ENCODE measurements around the gene PNRC2. TPM values are rescaled to one million over a fixed set of nuclear protein-coding genes. Genes with fewer than 3 reads are reported as not detected.

The PNRC2 gene, protein sequence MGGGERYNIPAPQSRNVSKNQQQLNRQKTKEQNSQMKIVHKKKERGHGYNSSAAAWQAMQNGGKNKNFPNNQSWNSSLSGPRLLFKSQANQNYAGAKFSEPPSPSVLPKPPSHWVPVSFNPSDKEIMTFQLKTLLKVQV
- total RNA-seq, result 100 to 1,000 TPM; 116 to 137 (median 121) TPM
- long read RNA-seq, donor 1, transcript PNRC2-202 (3 exons, 814 nt), result minor isoform, 5 of 138 reads
- long read RNA-seq, donor 1, transcript PNRC2-201 (3 exons, 2,416 nt), result major isoform, 120 of 138 reads
- long read RNA-seq, donor 1, partial matches to known transcripts, result 1 of 138 reads
- long read RNA-seq, donor 1, other reads (novel, unspliced or antisense), result 8 of 138 reads
- long read RNA-seq, donor 2, transcript PNRC2-201 (3 exons, 2,416 nt), result major isoform, 104 of 118 reads
- long read RNA-seq, donor 2, partial matches to known transcripts, result 0 of 118 reads
- long read RNA-seq, donor 2, other reads (novel, unspliced or antisense), result 8 of 118 reads

DNA sequence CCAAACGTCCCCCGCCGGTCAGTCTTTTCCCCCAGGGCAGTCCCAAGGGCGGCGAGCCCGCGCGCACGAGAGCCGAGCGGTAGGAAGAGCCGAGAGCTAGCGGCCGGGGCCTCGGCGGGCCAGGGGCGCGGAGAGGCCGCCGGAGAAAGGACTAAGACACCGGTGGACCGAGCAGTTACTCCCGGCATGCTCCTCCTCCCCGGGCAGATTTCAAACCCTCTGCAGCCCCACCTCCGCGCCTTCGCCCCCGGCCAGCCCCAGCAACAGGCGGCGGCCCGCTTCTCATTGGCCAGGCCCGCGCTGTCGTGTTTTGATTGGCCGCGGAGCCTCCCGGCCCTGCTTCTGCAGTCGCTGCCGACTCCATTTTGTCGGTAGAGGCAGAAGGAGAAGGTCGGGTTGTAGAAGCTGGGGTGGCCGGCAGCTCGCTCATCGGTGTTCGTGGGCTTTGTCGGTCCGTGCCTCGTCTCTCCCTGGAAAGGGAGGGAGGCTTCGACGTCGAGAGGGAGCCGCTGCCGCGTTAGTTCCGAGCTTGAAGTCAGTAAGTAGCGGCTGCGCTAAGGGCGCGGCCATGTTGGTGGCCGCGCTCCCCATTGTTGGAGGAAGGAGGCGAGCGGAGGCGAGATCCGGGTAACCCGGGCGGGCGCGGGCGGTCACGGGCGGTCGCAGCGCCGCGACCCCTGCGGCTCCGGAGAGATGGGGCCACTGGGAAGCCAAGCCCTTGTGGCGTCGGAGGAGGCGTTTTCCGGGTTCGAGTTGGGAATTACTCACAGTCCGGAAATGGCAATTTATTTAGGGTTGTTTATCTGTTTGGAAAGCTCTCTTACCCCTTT, at the start of gene PNRC2:
PNRC2 (plus strand) TSS at position 368 of the 830 bp plus-strand sequence. CDS start 1,630 bp downstream, outside the sequence.
- H3K36me3 ChIP-seq (ENCODE audit: low read depth), result no peaks in the 10 kb centered on the region

DNA sequence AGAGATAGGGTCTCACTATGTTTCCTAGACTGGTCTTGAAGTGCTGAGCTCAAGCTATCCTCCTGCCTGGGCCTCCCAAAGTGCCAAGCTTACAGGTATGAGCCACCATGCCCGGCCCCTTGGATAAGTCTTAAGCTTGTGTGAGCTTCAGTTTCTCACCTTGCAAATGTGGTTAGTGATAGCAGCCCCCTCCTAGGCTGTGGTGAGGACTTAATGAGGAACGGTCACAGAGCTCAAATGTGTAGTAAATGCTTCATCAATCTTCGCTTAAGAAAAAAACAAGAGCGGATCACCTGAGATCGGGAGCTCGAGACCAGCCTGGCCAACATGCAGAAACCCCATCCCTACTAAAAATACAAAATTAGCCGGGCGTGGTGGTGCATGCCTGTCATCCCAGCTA, 49.5 kb upstream of the PNRC2 start:
- Histone ChIP-seq H3K36me3 (ENCODE audit: low read depth) (no peaks in the 10 kb centered on the region), H3K4me1 (ENCODE audit: low read depth) (peaks cover 4% of the 10 kb centered on the region), H3K9me3 (no peaks in the 10 kb centered on the region), H3K4me3 (no peak overlapping the region)
- ATAC-seq, result no peak
- TF ChIP-seq, protein P1, sequence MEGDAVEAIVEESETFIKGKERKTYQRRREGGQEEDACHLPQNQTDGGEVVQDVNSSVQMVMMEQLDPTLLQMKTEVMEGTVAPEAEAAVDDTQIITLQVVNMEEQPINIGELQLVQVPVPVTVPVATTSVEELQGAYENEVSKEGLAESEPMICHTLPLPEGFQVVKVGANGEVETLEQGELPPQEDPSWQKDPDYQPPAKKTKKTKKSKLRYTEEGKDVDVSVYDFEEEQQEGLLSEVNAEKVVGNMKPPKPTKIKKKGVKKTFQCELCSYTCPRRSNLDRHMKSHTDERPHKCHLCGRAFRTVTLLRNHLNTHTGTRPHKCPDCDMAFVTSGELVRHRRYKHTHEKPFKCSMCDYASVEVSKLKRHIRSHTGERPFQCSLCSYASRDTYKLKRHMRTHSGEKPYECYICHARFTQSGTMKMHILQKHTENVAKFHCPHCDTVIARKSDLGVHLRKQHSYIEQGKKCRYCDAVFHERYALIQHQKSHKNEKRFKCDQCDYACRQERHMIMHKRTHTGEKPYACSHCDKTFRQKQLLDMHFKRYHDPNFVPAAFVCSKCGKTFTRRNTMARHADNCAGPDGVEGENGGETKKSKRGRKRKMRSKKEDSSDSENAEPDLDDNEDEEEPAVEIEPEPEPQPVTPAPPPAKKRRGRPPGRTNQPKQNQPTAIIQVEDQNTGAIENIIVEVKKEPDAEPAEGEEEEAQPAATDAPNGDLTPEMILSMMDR (IDR thresholded peaks at IDR 0.05), result no peak
- DNase-seq, result no peak
- intact Hi-C loops (cut with DNase I, micrococcal nuclease), result loop anchor here in 1 of 2 donors (10.0 kb wide), 1 partner anchor 135 kb away; the partner anchor contains the start of gene PITHD1

More for the DNA sequence above, at the start of gene PNRC2:
- H3K9me3 ChIP-seq, result no peaks in the 10 kb centered on the region
- TF ChIP-seq, protein P1 (IDR thresholded peaks at IDR 0.05), result no peak
- intact Hi-C loops (cut with DNase I, micrococcal nuclease), result loop anchor here in 1 of 2 donors (5.0 kb wide), 1 partner anchor 63 kb away; no protein-coding TSS in a partner anchor
- peak; percentile 94 for ATAC-seq
- H3K4me1 ChIP-seq (ENCODE audit: low read depth), result peaks cover 21% of the 10 kb centered on the region
- peak within 1 kb of the TSS; percentile 83 for H3K4me3 ChIP-seq
- DNase-seq, result peak; percentile 96 to 98 (median 97)

DNA sequence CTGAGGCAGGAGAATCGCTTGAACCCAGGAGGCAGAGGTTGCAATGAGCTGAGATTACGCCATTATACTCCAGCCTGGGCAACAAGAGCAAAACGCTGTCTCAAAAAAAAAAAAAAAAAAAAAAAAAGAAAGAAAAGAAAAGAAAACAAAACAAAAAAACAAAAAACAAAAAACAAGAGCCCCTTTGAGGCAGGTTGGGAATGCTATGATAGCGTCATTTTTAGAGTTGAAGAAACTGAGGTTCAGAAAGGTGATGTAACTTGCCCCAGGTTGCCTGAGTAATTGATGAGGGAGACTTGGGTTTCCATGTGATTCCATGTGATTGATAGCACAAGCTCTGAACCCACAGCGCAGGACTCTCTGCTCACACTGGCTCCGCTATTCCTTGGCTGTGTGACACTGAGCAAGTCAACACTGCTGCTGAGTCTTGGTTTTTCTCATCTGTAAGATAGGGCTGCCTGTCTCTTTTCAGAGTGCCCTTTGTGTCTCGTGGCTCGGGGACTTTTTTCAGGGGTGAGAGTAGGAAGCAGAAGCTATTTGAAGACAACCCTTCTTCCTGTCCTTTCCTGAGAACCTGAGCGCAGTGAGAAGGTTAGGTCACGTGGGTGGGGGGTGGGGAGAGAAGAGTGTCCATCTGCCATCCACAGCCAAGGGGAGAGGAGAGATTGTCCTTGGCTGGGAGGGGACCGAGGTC, 48.9 kb upstream of the PNRC2 start:
- no peaks in the 10 kb centered on the region for H3K9me3 ChIP-seq
- no peak for DNase-seq
- H3K36me3 ChIP-seq (ENCODE audit: low read depth), result no peaks in the 10 kb centered on the region
- intact Hi-C loops (cut with DNase I, micrococcal nuclease), result loop anchor here in 1 of 2 donors (10.0 kb wide), 1 partner anchor 136 kb away; the partner anchor contains the start of gene PITHD1
- TF ChIP-seq, protein P1 (IDR thresholded peaks at IDR 0.05), result no peak
- H3K4me1 ChIP-seq (ENCODE audit: low read depth), result peaks cover 4% of the 10 kb centered on the region
- no peak overlapping the region for H3K4me3 ChIP-seq
- ATAC-seq, result no peak

DNA sequence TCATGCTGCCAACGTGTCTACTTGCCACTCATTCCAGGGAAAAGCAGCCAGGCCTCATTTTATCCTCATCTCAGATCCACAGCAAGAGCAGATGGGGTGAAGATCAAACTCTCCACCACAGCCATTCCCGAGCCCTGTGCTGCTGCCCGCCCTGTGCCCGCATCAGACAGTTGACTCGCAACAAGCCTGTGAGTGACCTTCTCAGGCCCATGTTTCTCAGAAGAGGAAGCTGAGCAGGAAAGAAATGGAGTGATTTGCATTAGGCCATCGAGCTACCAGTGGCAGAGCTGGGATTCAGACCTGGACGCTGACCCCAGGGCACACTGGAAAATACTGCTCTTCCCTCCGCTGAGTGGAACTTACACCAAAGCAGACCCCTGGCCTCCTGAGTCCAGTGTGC, 47.7 kb upstream of the PNRC2 start:
- no peaks in the 10 kb centered on the region for H3K9me3 ChIP-seq
- no peaks in the 10 kb centered on the region for H3K36me3 ChIP-seq (ENCODE audit: low read depth)
- DNase-seq, result no peak
- TF ChIP-seq, protein P1 (IDR thresholded peaks at IDR 0.05), result no peak
- no peak overlapping the region for H3K4me3 ChIP-seq
- intact Hi-C loops (cut with DNase I, micrococcal nuclease), result loop anchor here in 1 of 2 donors (10.0 kb wide), 1 partner anchor 137 kb away; the partner anchor contains the start of gene PITHD1
- H3K4me1 ChIP-seq (ENCODE audit: low read depth), result peaks cover 4% of the 10 kb centered on the region
- ATAC-seq, result no peak

Measured in mucosa of descending colon (tissue), 3 donors.